Liver (tissue), 3 donors: ENCODE results near the gene TMEM87B.
"Not testable (repeated sequence)": the region's sequence is repeated elsewhere in the genome, so short reads cannot be mapped to it uniquely, and the experiment has no call there.

Experiments
- CTCF ChIP-seq: fragments of 150-350 bp; IDR thresholded peaks from 2 replicates; pipeline ENCODE4 v1.5.1; 2017; ENCODE audit warnings: improper control_type of control experiment, low read depth, low read length; ENCODE audit not compliant: missing input control
- NR2F2 ChIP-seq: IDR thresholded peaks from 2 replicates; pipeline ENCODE4 v1.6.1; 2016; ENCODE audit warnings: antibody characterized with exemption
- donor health status: healthy.
- donor health status: healthy.

- not testable (repeated sequence) for TF ChIP-seq NR2F2, CTCF
These were observed 14.7 kb downstream of the TMEM87B start for GRCh38 chr2:112069794-112070193.
